Astrocyte of the spinal cord (primary cell): ENCODE data around the gene ANKHD1.
A peak's percentile ranks its signal among the peaks of the same experiment; 100 is the strongest.
"Not testable (repeated sequence)": the region's sequence is repeated elsewhere in the genome, so short reads cannot be mapped to it uniquely, and the experiment has no call there.

Source experiments
- DNase-seq: peaks from one replicate; pipeline ENCODE4 v3.0.0; 2011; ENCODE audit warnings: low read depth, low spot score
- H3K4me3 ChIP-seq: 2 replicates; pipeline ENCODE4 v1.5.1; 2011; ENCODE audit warnings: low read depth, mild to moderate bottlenecking, low read length, moderate library complexity
- CTCF ChIP-seq: IDR thresholded peaks from 2 replicates; pipeline ENCODE4 v1.5.1; 2012; ENCODE audit warnings: low read depth, mild to moderate bottlenecking, low read length, inconsistent platforms
- in situ Hi-C: cut with HindIII; loops from 2 replicates; pipeline ENCODE4 v1.10.0; 2017; ENCODE audit warnings: low sequenced_read_pairs

Gene ANKHD1

GRCh38 chr5:140570488-140570887, 168.9 kb downstream of the ANKHD1 start:
- no peak for DNase-seq
- in situ Hi-C loops, result no loop called here
- TF ChIP-seq CTCF, result no peak
- no peak overlapping the region for H3K4me3 ChIP-seq

- in situ Hi-C loops, result no loop called here
- no peak for DNase-seq
- H3K4me3 ChIP-seq, result no peak overlapping the region
- TF ChIP-seq CTCF, result no peak
These were observed 169.5 kb downstream of the ANKHD1 start for GRCh38 chr5:140571105-140571504.

GRCh38 chr5:140573683-140574082, 172.1 kb downstream of the ANKHD1 start:
- H3K4me3 ChIP-seq, result no peak overlapping the region
- no peak for DNase-seq
- no peak for TF ChIP-seq CTCF
- in situ Hi-C loops, result no loop called here

GRCh38 chr5:140574165-140574564, 172.5 kb downstream of the ANKHD1 start:
- in situ Hi-C loops, result no loop called here
- DNase-seq, result no peak
- no peak for TF ChIP-seq CTCF
- H3K4me3 ChIP-seq, result no peak overlapping the region

- peak; percentile 23 for TF ChIP-seq CTCF
- in situ Hi-C loops, result no loop called here
- DNase-seq, result no peak
- H3K4me3 ChIP-seq, result no peak overlapping the region
These were observed 173.7 kb downstream of the ANKHD1 start for GRCh38 chr5:140575309-140575708.

- no peak for TF ChIP-seq CTCF
- no peak overlapping the region for H3K4me3 ChIP-seq
- in situ Hi-C loops, result no loop called here
- no peak for DNase-seq
These were observed 175.2 kb downstream of the ANKHD1 start for GRCh38 chr5:140576776-140577201.

- H3K4me3 ChIP-seq, in situ Hi-C loops, DNase-seq: not testable (repeated sequence)
These were observed 177.6 kb downstream of the ANKHD1 start for GRCh38 chr5:140579188-140579747.
